Measurements from ENCODE around the gene WWTR1. TPM values are rescaled to one million over a fixed set of nuclear protein-coding genes. Genes with fewer than 3 reads are reported as not detected.
A peak's percentile ranks its signal among the peaks of the same experiment; 100 is the strongest.

Gene WWTR1
- total RNA-seq, 2 donors from 2014 or later, result 6.8 to 35.8 TPM

DNA sequence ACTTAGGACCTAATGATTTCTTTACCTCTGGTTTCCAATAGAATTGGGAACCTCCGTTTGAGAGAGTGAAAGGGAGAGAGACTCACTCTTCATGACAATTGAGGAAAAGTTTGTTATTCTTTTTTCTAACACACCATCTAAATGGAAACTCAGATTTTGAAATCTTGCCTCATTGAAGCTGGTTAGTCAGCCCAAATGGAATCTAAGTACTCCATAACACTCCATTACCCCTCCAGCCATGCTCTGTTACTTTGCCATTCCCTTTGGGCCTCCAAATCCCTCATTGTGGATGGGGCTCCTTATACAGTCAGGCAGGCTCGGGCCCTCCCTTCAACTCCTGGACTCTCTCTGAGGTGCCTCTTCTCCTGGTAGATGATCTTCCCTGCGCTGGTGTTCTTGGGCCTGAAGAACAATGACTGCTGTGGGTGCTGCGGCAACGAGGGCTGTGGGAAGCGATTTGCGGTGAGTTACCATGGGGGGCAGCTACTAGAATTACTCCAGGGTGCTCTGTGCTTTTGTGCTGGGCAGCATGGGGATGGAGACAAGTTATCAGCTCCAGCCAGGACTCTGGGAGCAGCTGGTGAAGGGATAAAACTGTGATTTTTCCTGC is 182.3 kb downstream of the WWTR1 start:
- H3K4me3 ChIP-seq, result no peak overlapping the region

DNA sequence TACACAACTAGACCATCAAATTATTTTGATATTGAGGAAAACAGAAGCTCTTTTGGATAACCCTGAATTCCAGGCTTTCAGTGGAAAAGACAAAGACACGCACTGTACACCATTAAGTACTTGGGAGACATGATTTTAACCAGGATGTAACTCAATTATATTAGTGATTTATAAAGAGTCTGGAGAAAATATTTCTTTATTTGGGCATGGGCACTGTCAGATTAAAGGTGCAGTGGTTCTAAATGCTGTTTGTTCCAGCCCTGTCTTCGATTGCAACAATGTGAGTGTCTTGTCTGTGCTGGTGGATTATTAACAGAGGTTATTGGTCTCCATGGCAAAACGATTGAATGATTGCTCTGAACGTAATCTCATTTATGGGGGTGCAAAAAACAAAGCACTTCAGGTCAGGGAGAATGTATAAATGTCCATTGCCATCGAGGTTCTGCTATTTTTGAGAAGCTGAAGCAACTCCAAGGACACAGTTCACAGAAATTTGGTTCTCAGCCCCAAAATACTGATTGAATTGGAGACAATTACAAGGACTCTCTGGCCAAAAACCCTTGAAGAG is 183.5 kb downstream of the WWTR1 start, which contains the start of gene TM4SF4:
Gene TM4SF4 (plus strand): TSS at position 448 of the 568 bp plus-strand sequence. CDS start 181 bp downstream, outside the sequence.
- intact Hi-C loops (cut with DNase I), result no loop called here
- Histone ChIP-seq H3K4me3 (no peak within 1 kb of the TSS), H3K36me3 (no peaks in the 10 kb centered on the region), H3K9ac (ENCODE audit: low read depth in 2 of 2, low read length in 2 of 2) (no peak within 1 kb of the TSS), H3K27me3 (no peaks in the 10 kb centered on the region), H3K9me3 (no peaks in the 10 kb centered on the region), H3K27ac (peak within 1 kb of the TSS; percentile 12), H3K4me1 (peaks cover 19% of the 10 kb centered on the region)
- DNase-seq, result no peak
- TF ChIP-seq, protein P1, sequence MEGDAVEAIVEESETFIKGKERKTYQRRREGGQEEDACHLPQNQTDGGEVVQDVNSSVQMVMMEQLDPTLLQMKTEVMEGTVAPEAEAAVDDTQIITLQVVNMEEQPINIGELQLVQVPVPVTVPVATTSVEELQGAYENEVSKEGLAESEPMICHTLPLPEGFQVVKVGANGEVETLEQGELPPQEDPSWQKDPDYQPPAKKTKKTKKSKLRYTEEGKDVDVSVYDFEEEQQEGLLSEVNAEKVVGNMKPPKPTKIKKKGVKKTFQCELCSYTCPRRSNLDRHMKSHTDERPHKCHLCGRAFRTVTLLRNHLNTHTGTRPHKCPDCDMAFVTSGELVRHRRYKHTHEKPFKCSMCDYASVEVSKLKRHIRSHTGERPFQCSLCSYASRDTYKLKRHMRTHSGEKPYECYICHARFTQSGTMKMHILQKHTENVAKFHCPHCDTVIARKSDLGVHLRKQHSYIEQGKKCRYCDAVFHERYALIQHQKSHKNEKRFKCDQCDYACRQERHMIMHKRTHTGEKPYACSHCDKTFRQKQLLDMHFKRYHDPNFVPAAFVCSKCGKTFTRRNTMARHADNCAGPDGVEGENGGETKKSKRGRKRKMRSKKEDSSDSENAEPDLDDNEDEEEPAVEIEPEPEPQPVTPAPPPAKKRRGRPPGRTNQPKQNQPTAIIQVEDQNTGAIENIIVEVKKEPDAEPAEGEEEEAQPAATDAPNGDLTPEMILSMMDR (IDR thresholded peaks at IDR 0.05), result no peak

More for the DNA sequence above, 182.3 kb downstream of the WWTR1 start:
- Histone ChIP-seq H3K9ac (ENCODE audit: low read depth in 2 of 2, low read length in 2 of 2) (no peak overlapping the region), H3K4me1 (peaks cover 19% of the 10 kb centered on the region), H3K36me3 (no peaks in the 10 kb centered on the region), H3K27me3 (no peaks in the 10 kb centered on the region), H3K27ac (no peak overlapping the region), H3K9me3 (no peaks in the 10 kb centered on the region)
- DNase-seq, result no peak
- TF ChIP-seq, protein P1 (IDR thresholded peaks at IDR 0.05), result no peak
- intact Hi-C loops (cut with DNase I), result no loop called here

DNA sequence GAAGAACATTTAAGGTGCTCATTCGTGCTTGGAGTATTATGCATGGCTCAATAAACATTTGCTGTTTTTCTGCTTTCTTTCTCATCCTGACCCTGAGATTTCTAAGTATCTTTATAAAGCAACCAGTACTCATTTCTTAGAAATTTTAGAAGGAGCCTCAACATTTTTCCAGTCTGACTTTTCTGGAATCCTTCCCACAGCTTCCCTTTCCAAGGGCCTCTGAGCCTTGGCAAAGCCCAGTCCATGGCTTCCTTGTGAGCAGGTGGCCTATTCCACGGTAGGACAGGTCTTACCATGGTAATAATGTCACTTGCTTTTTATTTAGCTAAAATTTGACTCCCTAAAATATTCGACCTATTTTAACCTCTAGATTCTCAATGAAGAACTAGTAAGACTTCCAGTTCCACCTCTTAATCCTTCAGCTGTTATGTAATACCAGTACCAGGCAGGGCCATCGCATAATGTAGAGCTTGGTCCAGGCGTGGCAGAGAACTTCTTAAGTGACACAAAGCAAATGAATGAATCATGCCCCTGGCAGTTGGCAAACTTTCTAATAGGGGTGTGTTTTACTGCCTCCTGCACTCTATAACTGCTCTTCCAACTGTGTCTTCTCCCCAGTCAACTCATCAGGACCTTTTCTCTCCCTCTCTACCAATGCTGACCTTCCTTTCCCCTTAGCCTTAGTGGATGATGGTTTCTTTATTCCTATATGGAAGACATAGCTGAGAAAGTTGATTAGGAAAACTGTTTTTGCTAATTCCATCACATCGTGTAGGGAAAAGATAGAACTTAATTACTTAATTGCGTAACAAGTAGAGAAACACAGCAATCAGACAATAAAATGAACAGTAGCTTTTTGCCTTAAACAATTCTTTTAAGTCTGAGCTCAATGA is 184.2 kb downstream of the WWTR1 start:
- TF ChIP-seq, protein P1 (IDR thresholded peaks at IDR 0.05), result no peak
- H3K4me3 ChIP-seq, result no peak overlapping the region
- peak; percentile 78 for DNase-seq
- no peaks in the 10 kb centered on the region for H3K27me3 ChIP-seq
- H3K27ac ChIP-seq, result peak overlapping the region; percentile 12
- intact Hi-C loops (cut with DNase I), result no loop called here
- no peaks in the 10 kb centered on the region for H3K36me3 ChIP-seq
- no peaks in the 10 kb centered on the region for H3K9me3 ChIP-seq
- H3K9ac ChIP-seq (ENCODE audit: low read depth in 2 of 2, low read length in 2 of 2), result no peak overlapping the region
- peaks cover 19% of the 10 kb centered on the region for H3K4me1 ChIP-seq

DNA sequence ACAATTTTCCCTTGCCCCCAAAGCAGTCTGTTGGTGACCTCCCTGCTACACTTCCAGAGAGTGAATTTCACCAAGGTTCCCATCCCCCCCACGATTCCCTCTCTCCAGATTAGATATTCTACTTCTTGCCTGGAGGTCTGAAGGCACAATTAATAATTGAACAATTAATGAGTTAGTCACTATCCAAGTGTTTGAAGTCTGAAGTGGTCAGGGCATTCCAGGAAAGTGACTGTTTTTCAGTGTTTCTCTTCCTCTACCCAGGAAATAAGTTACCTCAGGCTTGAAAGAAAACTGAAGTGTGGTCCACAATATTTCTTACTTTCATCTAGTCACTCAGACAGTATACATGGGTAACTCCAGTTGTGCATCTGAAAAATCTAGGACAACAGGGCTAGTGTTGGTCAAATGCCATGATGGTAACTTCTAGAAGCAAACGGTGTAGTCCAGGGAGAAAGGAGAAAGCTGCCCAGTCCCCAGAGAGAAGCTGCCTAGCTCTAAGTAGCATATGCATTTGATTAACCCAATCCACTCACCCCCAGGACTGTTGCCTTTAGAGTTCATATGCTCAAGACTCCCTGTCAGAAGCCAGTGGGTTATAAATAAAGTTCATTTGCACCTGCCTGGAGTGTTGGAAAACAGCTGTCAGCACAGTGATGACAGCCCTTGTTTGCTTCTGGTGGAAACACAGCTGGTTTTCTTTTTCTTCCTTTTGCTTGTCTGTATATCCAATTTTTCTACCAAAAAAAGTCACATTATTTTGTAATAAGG is 185.6 kb downstream of the WWTR1 start:
- H3K27ac ChIP-seq, result no peak overlapping the region
- intact Hi-C loops (cut with DNase I), result no loop called here
- H3K4me3 ChIP-seq, result no peak overlapping the region
- no peak overlapping the region for H3K9ac ChIP-seq (ENCODE audit: low read depth in 2 of 2, low read length in 2 of 2)
- H3K36me3 ChIP-seq, result no peaks in the 10 kb centered on the region
- H3K9me3 ChIP-seq, result no peaks in the 10 kb centered on the region
- H3K4me1 ChIP-seq, result peaks cover 19% of the 10 kb centered on the region
- TF ChIP-seq, protein P1 (IDR thresholded peaks at IDR 0.05), result no peak
- no peak for DNase-seq
- no peaks in the 10 kb centered on the region for H3K27me3 ChIP-seq

GRCh38 chr3:149470381-149470780 is 187.4 kb downstream of the WWTR1 start:
- TF ChIP-seq, protein P1 (IDR thresholded peaks at IDR 0.05), result no peak
- intact Hi-C loops (cut with DNase I), result no loop called here
- Histone ChIP-seq H3K36me3 (no peaks in the 10 kb centered on the region), H3K4me3 (no peak overlapping the region), H3K27me3 (no peaks in the 10 kb centered on the region), H3K27ac (no peak overlapping the region), H3K9ac (ENCODE audit: low read depth in 2 of 2, low read length in 2 of 2) (no peak overlapping the region), H3K4me1 (peaks cover 19% of the 10 kb centered on the region), H3K9me3 (no peaks in the 10 kb centered on the region)
- no peak for DNase-seq

Data from colonic mucosa (tissue), 4 donors.